Measurements from ENCODE around the gene ADSL.

The ADSL gene

GRCh38 chr22:40420341-40421081 lies 74.2 kb downstream of the ADSL start:
- TF ChIP-seq JUND (IDR thresholded peaks at IDR 0.05; ENCODE audit: low read depth), result no peak
- in situ Hi-C loops (cut with HindIII; ENCODE audit: low pct_unique_long_range_greater_than_20kb, low sequenced_read_pairs), result no loop called here
- no peak for DNase-seq (ENCODE audit: low read depth in 1 of 2, low spot score in 1 of 2)

- TF ChIP-seq JUND (IDR thresholded peaks at IDR 0.05; ENCODE audit: low read depth), result no peak
- in situ Hi-C loops (cut with HindIII; ENCODE audit: low pct_unique_long_range_greater_than_20kb, low sequenced_read_pairs), result no loop called here
- DNase-seq (ENCODE audit: low read depth in 1 of 2, low spot score in 1 of 2), result no peak
These were observed 74.7 kb downstream of the ADSL start for GRCh38 chr22:40421082-40421350.

GRCh38 chr22:40421941-40422340 lies 75.6 kb downstream of the ADSL start:
- TF ChIP-seq JUND (IDR thresholded peaks at IDR 0.05; ENCODE audit: low read depth), result no peak
- in situ Hi-C loops (cut with HindIII; ENCODE audit: low pct_unique_long_range_greater_than_20kb, low sequenced_read_pairs), result no loop called here
- DNase-seq (ENCODE audit: low read depth in 1 of 2, low spot score in 1 of 2), result no peak

GRCh38 chr22:40422558-40423309 lies 76.4 kb downstream of the ADSL start:
- DNase-seq (ENCODE audit: low read depth in 1 of 2, low spot score in 1 of 2), result no peak
- TF ChIP-seq JUND (IDR thresholded peaks at IDR 0.05; ENCODE audit: low read depth), result no peak
- in situ Hi-C loops (cut with HindIII; ENCODE audit: low pct_unique_long_range_greater_than_20kb, low sequenced_read_pairs), result no loop called here

GRCh38 chr22:40423310-40423688 lies 77.0 kb downstream of the ADSL start:
- no peak for DNase-seq (ENCODE audit: low read depth in 1 of 2, low spot score in 1 of 2)
- in situ Hi-C loops (cut with HindIII; ENCODE audit: low pct_unique_long_range_greater_than_20kb, low sequenced_read_pairs), result no loop called here
- no peak for TF ChIP-seq JUND (IDR thresholded peaks at IDR 0.05; ENCODE audit: low read depth)

GRCh38 chr22:40423882-40424640 lies 77.8 kb downstream of the ADSL start:
- in situ Hi-C loops (cut with HindIII; ENCODE audit: low pct_unique_long_range_greater_than_20kb, low sequenced_read_pairs), result no loop called here
- TF ChIP-seq JUND (IDR thresholded peaks at IDR 0.05; ENCODE audit: low read depth), result no peak
- DNase-seq (ENCODE audit: low read depth in 1 of 2, low spot score in 1 of 2), result no peak

GRCh38 chr22:40425082-40425481 lies 78.8 kb downstream of the ADSL start:
- no peak for DNase-seq (ENCODE audit: low read depth in 1 of 2, low spot score in 1 of 2)
- in situ Hi-C loops (cut with HindIII; ENCODE audit: low pct_unique_long_range_greater_than_20kb, low sequenced_read_pairs), result no loop called here
- no peak for TF ChIP-seq JUND (IDR thresholded peaks at IDR 0.05; ENCODE audit: low read depth)

GRCh38 chr22:40426594-40427333 lies 80.5 kb downstream of the ADSL start:
- TF ChIP-seq JUND (IDR thresholded peaks at IDR 0.05; ENCODE audit: low read depth), result no peak
- no peak for DNase-seq (ENCODE audit: low read depth in 1 of 2, low spot score in 1 of 2)
- in situ Hi-C loops (cut with HindIII; ENCODE audit: low pct_unique_long_range_greater_than_20kb, low sequenced_read_pairs), result no loop called here

- no peak for DNase-seq (ENCODE audit: low read depth in 1 of 2, low spot score in 1 of 2)
- in situ Hi-C loops (cut with HindIII; ENCODE audit: low pct_unique_long_range_greater_than_20kb, low sequenced_read_pairs), result no loop called here
- TF ChIP-seq JUND (IDR thresholded peaks at IDR 0.05; ENCODE audit: low read depth), result no peak
These were observed 82.5 kb downstream of the ADSL start for GRCh38 chr22:40428796-40429195.

GRCh38 chr22:40429481-40429880 lies 83.2 kb downstream of the ADSL start:
- no peak for TF ChIP-seq JUND (IDR thresholded peaks at IDR 0.05; ENCODE audit: low read depth)
- DNase-seq (ENCODE audit: low read depth in 1 of 2, low spot score in 1 of 2), result no peak
- in situ Hi-C loops (cut with HindIII; ENCODE audit: low pct_unique_long_range_greater_than_20kb, low sequenced_read_pairs), result no loop called here

GRCh38 chr22:40430991-40431390 lies 84.7 kb downstream of the ADSL start:
- in situ Hi-C loops (cut with HindIII; ENCODE audit: low pct_unique_long_range_greater_than_20kb, low sequenced_read_pairs), result no loop called here
- TF ChIP-seq JUND (IDR thresholded peaks at IDR 0.05; ENCODE audit: low read depth), result no peak
- no peak for DNase-seq (ENCODE audit: low read depth in 1 of 2, low spot score in 1 of 2)

GRCh38 chr22:40432157-40432556 lies 85.9 kb downstream of the ADSL start:
- no peak for DNase-seq (ENCODE audit: low read depth in 1 of 2, low spot score in 1 of 2)
- no peak for TF ChIP-seq JUND (IDR thresholded peaks at IDR 0.05; ENCODE audit: low read depth)
- in situ Hi-C loops (cut with HindIII; ENCODE audit: low pct_unique_long_range_greater_than_20kb, low sequenced_read_pairs), result no loop called here
